ENCODE measurements around the gene DEFB125. TPM values are rescaled to one million over a fixed set of nuclear protein-coding genes. Genes with fewer than 3 reads are reported as not detected.

DEFB125 gene
- total and polyA plus RNA-seq, 2 experiments from 2014 or later, result not detected

GRCh38 chr20:64026-64603 is 23.4 kb upstream of the DEFB125 start:
- DNase-seq (ENCODE audit: low spot score) (no peak), ATAC-seq (no peak)
- no peaks in the 10 kb centered on the region for H3K9me2 ChIP-seq (ENCODE audit: insufficient read depth)
- H3K4me1 ChIP-seq (ENCODE audit: insufficient read depth), result no peaks in the 10 kb centered on the region
- no peaks in the 10 kb centered on the region for H3F3A ChIP-seq (replicated peaks; ENCODE audit: low read depth)
- no peaks in the 10 kb centered on the region for H4K20me1 ChIP-seq (replicated peaks; ENCODE audit: insufficient read depth)
- no peak overlapping the region for H2AFZ ChIP-seq
- H3K27ac ChIP-seq (ENCODE audit: low read depth), result no peak overlapping the region
- Mint-ChIP-seq H3K27ac (no peak overlapping the region), H3K9me3 (peaks cover 6% of the 10 kb centered on the region; the same call in 2 of the 3 replicates), H3K27me3 (ENCODE audit: insufficient read depth, low read depth, poor library complexity) (no peaks in the 10 kb centered on the region), H3K4me1 (no peaks in the 10 kb centered on the region), H3K4me3 (no peak overlapping the region), H3K36me3 (ENCODE audit: low read depth) (no peaks in the 10 kb centered on the region)
- H3K27me3 ChIP-seq (ENCODE audit: insufficient read depth), result no peaks in the 10 kb centered on the region
- H3K4me3 ChIP-seq, result no peak overlapping the region
- H3K36me3 ChIP-seq (ENCODE audit: insufficient read depth), result peaks cover 3% of the 10 kb centered on the region
- H3K4me2 ChIP-seq, result no peak overlapping the region
- H3K79me2 ChIP-seq (replicated peaks; ENCODE audit: insufficient read depth), result no peaks in the 10 kb centered on the region
- TF ChIP-seq STAT1 (IDR thresholded peaks at IDR 0.05; ENCODE audit: unreplicated experiment) (no peak), NANOG (IDR thresholded peaks at IDR 0.05; ENCODE audit: borderline replicate concordance) (no peak), CREB1 (CRISPR knock-in tag; IDR thresholded peaks at IDR 0.05; ENCODE audit: low read depth) (no peak), POLR2AphosphoS5 (IDR thresholded peaks at IDR 0.05; ENCODE audit: low read depth) (no peak), EZH2phosphoT487 (IDR thresholded peaks at IDR 0.05; ENCODE audit: unreplicated experiment) (no peak), ZNF462 (CRISPR knock-in tag; IDR thresholded peaks at IDR 0.05) (no peak), ZNF331 (CRISPR knock-in tag; IDR thresholded peaks at IDR 0.05; ENCODE audit: low read depth) (no peak), ETS1 (IDR thresholded peaks at IDR 0.05) (no peak), ZNF114 (CRISPR knock-in tag; IDR thresholded peaks at IDR 0.05) (no peak), EZH2 (IDR thresholded peaks at IDR 0.05; ENCODE audit: low read depth, unreplicated experiment) (no peak), JUNB (IDR thresholded peaks at IDR 0.05; ENCODE audit: unreplicated experiment) (no peak)
- TF ChIP-seq, protein P1, sequence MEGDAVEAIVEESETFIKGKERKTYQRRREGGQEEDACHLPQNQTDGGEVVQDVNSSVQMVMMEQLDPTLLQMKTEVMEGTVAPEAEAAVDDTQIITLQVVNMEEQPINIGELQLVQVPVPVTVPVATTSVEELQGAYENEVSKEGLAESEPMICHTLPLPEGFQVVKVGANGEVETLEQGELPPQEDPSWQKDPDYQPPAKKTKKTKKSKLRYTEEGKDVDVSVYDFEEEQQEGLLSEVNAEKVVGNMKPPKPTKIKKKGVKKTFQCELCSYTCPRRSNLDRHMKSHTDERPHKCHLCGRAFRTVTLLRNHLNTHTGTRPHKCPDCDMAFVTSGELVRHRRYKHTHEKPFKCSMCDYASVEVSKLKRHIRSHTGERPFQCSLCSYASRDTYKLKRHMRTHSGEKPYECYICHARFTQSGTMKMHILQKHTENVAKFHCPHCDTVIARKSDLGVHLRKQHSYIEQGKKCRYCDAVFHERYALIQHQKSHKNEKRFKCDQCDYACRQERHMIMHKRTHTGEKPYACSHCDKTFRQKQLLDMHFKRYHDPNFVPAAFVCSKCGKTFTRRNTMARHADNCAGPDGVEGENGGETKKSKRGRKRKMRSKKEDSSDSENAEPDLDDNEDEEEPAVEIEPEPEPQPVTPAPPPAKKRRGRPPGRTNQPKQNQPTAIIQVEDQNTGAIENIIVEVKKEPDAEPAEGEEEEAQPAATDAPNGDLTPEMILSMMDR (conservative IDR thresholded peaks at IDR 0.05; ENCODE audit: low read depth in 2 of 2), result no peak
- TF ChIP-seq, protein P2, sequence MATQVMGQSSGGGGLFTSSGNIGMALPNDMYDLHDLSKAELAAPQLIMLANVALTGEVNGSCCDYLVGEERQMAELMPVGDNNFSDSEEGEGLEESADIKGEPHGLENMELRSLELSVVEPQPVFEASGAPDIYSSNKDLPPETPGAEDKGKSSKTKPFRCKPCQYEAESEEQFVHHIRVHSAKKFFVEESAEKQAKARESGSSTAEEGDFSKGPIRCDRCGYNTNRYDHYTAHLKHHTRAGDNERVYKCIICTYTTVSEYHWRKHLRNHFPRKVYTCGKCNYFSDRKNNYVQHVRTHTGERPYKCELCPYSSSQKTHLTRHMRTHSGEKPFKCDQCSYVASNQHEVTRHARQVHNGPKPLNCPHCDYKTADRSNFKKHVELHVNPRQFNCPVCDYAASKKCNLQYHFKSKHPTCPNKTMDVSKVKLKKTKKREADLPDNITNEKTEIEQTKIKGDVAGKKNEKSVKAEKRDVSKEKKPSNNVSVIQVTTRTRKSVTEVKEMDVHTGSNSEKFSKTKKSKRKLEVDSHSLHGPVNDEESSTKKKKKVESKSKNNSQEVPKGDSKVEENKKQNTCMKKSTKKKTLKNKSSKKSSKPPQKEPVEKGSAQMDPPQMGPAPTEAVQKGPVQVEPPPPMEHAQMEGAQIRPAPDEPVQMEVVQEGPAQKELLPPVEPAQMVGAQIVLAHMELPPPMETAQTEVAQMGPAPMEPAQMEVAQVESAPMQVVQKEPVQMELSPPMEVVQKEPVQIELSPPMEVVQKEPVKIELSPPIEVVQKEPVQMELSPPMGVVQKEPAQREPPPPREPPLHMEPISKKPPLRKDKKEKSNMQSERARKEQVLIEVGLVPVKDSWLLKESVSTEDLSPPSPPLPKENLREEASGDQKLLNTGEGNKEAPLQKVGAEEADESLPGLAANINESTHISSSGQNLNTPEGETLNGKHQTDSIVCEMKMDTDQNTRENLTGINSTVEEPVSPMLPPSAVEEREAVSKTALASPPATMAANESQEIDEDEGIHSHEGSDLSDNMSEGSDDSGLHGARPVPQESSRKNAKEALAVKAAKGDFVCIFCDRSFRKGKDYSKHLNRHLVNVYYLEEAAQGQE (IDR thresholded peaks at IDR 0.05; ENCODE audit: unreplicated experiment), result no peak
